GM12873 (cell line): Measurements from ENCODE around the gene TTLL11.

Source experiments
- CTCF ChIP-seq: IDR thresholded peaks from 2 replicates; pipeline ENCODE4 v1.5.1; 2012; ENCODE audit warnings: low read depth, mild to moderate bottlenecking, moderate library complexity, low read length, control low read depth; ENCODE audit not compliant: insufficient read depth; ENCODE audit errors: missing control alignments

Gene TTLL11

GRCh38 chr9:122124048-122124447 lies 30.9 kb upstream of the TTLL11 start:
- TF ChIP-seq CTCF, result no peak

GRCh38 chr9:122122903-122123632 lies 30.0 kb upstream of the TTLL11 start:
- peak; percentile 99 for TF ChIP-seq CTCF

- no peak for TF ChIP-seq CTCF
Measured at GRCh38 chr9:122122468-122122867, 29.4 kb upstream of the TTLL11 start.

GRCh38 chr9:122121931-122122330 lies 28.8 kb upstream of the TTLL11 start:
- TF ChIP-seq CTCF, result no peak

- no peak for TF ChIP-seq CTCF
Measured at GRCh38 chr9:122121391-122121790, 28.3 kb upstream of the TTLL11 start.

- TF ChIP-seq CTCF, result no peak
Measured at GRCh38 chr9:122120316-122121071, 27.4 kb upstream of the TTLL11 start.

GRCh38 chr9:122119721-122120120 lies 26.6 kb upstream of the TTLL11 start:
- no peak for TF ChIP-seq CTCF
